Activated B cell treated with CpG ODN at 0.5 μM for 24 hours (primary cell): Measurements from ENCODE around the gene ARL16. TPM values are rescaled to one million over a fixed set of nuclear protein-coding genes. Genes with fewer than 3 reads are reported as not detected.

Experiments
- ATAC-seq: fragments of 200-7000 bp; cut with Tn5 transposase; one replicate; pipeline ENCODE4 v1.10.0; 2021; ENCODE audit warnings: low read depth, mild to moderate bottlenecking, moderate library complexity
- CTCF ChIA-PET: fragments of 350-600 bp; sonication (Branson Sonifier 250); formaldehyde crosslinking; loops from one replicate; lab custom pipeline; 2021; ENCODE audit warnings: antibody characterized with exemption; lab: Charles Lee
- POLR2A ChIA-PET: fragments of 350-600 bp; sonication (Branson Sonifier 250); formaldehyde crosslinking; loops from one replicate; lab custom pipeline; 2021; ENCODE audit warnings: antibody characterized with exemption; lab: Charles Lee
- DNase-seq: peaks from one replicate; pipeline ENCODE4 v3.0.0; 2022
- H3K27ac Mint-ChIP-seq: one replicate; pipeline ENCODE4 v1.8.0; 2020; ENCODE audit warnings: mixed read lengths
- H3K27me3 Mint-ChIP-seq: one replicate; pipeline ENCODE4 v1.8.0; 2021; ENCODE audit warnings: mixed read lengths
- H3K36me3 Mint-ChIP-seq: one replicate; pipeline ENCODE4 v1.8.0; 2021; ENCODE audit warnings: low read depth, mixed read lengths
- H3K4me1 Mint-ChIP-seq: one replicate; pipeline ENCODE4 v1.8.0; 2021; ENCODE audit warnings: mixed read lengths
- H3K4me3 Mint-ChIP-seq: one replicate; pipeline ENCODE4 v1.8.0; 2020; ENCODE audit warnings: mild to moderate bottlenecking, mixed read lengths
- H3K9me3 Mint-ChIP-seq: one replicate; pipeline ENCODE4 v1.8.0; 2020; ENCODE audit warnings: mixed read lengths
- CTCF ChIP-seq: fragments of 200-600 bp; IDR thresholded peaks from one replicate; pipeline ENCODE4 v1.8.0; 2022; ENCODE audit warnings: antibody characterized with exemption, mild to moderate bottlenecking
- intact Hi-C: fragments of 100-400 bp; cut with micrococcal nuclease; formaldehyde crosslinking; loops from one replicate; pipeline ENCODE4 v1.15.1; 2024
- total RNA-seq: library from RNA; stranded (reverse); gene quantifications from 2 replicates; pipeline ENCODE4 v1.2.3, GENCODE V29; 2022

The ARL16 gene
- total RNA-seq, 1 donor from 2014 or later: 33.3 TPM

GRCh38 chr17:81711814-81712467 lies 28.3 kb upstream of the ARL16 start, which contains the start of gene SLC25A10:
SLC25A10 (plus strand) TSS chr17:81712284; CDS start chr17:81712427, 143 bp downstream.
- H3K4me3 Mint-ChIP-seq: peak within 1 kb of the TSS; percentile 84
- ChIA-PET CTCF (no interaction called here), POLR2A (interaction anchor here (0.7 to 1.3 kb wide), 6 partner anchors 9 to 155 kb away, joined by 3 to 9 read pairs (median 4); partner anchors contain the start of genes MRPL12 and P4HB)
- TF ChIP-seq CTCF: no peak
- no peaks in the 10 kb centered on the region for H3K27me3 Mint-ChIP-seq
- ATAC-seq (peak; percentile 89), DNase-seq (peak; percentile 82)
- no peaks in the 10 kb centered on the region for H3K9me3 Mint-ChIP-seq
- H3K36me3 Mint-ChIP-seq: peaks cover 4% of the 10 kb centered on the region
- H3K4me1 Mint-ChIP-seq: peaks cover 17% of the 10 kb centered on the region
- intact Hi-C loops: loop anchor here (1.0 to 5.0 kb wide), 3 partner anchors 9 to 560 kb away; partner anchors contain the start of genes CSNK1D, MRPL12 and P4HB
- H3K27ac Mint-ChIP-seq: peak within 1 kb of the TSS; percentile 19

- TF ChIP-seq CTCF: no peak
- Mint-ChIP-seq H3K4me1 (peaks cover 19% of the 10 kb centered on the region), H3K27me3 (no peaks in the 10 kb centered on the region), H3K9me3 (no peaks in the 10 kb centered on the region), H3K36me3 (peaks cover 14% of the 10 kb centered on the region), H3K27ac (no peak overlapping the region), H3K4me3 (peak overlapping the region; percentile 65)
- DNase-seq: no peak
- ChIA-PET POLR2A (interaction anchor here (0.6 to 1.3 kb wide), 4 partner anchors 8 to 267 kb away, joined by 3 to 7 read pairs (median 4); partner anchors contain the start of gene MRPL12), CTCF (no interaction called here)
- ATAC-seq: no peak
- intact Hi-C loops: loop anchor here (5.0 kb wide), 1 partner anchor 562 kb away; the partner anchor contains the start of gene CSNK1D
Measured at GRCh38 chr17:81710514-81711308, 27.1 kb upstream of the ARL16 start.

- CTCF ChIA-PET: no interaction called here
- no peak for TF ChIP-seq CTCF
- Mint-ChIP-seq H3K9me3 (no peaks in the 10 kb centered on the region), H3K36me3 (peaks cover 27% of the 10 kb centered on the region), H3K4me3 (no peak overlapping the region), H3K27me3 (no peaks in the 10 kb centered on the region), H3K4me1 (peaks cover 30% of the 10 kb centered on the region), H3K27ac (no peak overlapping the region)
- POLR2A ChIA-PET: no interaction called here
- DNase-seq (no peak), ATAC-seq (no peak)
- intact Hi-C loops: no loop called here
Measured at GRCh38 chr17:81708739-81709185, 25.2 kb upstream of the ARL16 start.

DNA sequence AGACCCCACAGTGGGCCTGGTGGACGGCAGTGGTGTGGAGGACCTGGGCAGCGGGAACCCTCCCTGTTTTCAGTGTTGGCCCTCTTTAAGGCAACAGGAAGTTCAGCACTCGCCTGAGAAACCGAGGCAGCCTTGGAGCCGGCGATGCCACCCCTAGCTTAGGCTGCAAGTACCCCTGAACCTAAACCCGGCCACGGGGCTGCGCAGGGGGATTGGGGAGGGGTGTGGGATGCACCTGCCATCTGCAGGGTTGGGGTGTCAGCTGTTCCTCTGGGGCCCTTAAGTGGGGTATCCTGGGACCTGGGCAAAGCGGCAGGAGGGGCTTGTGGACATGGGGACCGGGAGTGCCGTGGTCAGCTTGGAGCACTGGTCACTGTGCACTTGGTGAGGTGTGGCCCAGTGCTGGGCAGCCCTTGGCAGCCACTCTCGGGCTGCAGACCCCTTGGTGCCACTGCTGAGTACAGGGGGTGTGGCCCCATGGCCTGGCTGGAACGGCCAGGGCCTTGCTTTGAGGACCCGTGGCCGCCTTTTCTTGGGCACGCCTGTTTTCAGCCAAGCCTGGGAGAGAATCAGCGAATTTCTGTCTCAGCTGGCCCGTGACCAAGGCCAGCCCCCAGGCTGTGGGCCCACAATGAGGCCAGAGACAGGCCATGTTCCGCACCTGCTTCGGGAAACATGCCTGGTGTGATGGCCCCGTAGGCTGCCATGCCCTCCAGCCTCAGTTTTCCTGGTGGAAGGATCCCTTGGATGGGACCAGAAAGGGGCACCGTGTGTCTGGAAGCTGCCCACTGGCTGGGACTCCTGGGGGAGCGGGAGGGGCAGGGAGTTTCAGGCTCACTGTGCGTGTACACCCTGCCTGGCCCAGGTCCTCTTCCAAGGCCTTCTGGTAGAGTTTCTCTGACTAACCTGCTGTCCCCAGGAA lies 24.4 kb upstream of the ARL16 start:
- H3K36me3 Mint-ChIP-seq: peaks cover 27% of the 10 kb centered on the region
- POLR2A ChIA-PET: interaction anchor here (0.5 kb wide), 1 partner anchor 11 kb away, joined by 3 read pairs; no protein-coding TSS in a partner anchor
- no peaks in the 10 kb centered on the region for H3K27me3 Mint-ChIP-seq
- ATAC-seq: no peak
- intact Hi-C loops: no loop called here
- peaks cover 32% of the 10 kb centered on the region for H3K4me1 Mint-ChIP-seq
- TF ChIP-seq CTCF: no peak
- no peaks in the 10 kb centered on the region for H3K9me3 Mint-ChIP-seq
- H3K4me3 Mint-ChIP-seq: no peak overlapping the region
- CTCF ChIA-PET: no interaction called here
- H3K27ac Mint-ChIP-seq: no peak overlapping the region
- no peak for DNase-seq
